CD4-positive, alpha-beta T cell (primary cell): Measurements from ENCODE around the gene FAXDC2. TPM values are rescaled to one million over a fixed set of nuclear protein-coding genes. Genes with fewer than 3 reads are reported as not detected.

ENCODE experiments used
- ATAC-seq: fragments of 200-7000 bp; cut with Tn5 transposase; one replicate; pipeline ENCODE4 v1.10.0; 2022; ENCODE audit warnings: mild to moderate bottlenecking; ENCODE audit not compliant: poor library complexity
- CTCF ChIA-PET: fragments of 350-600 bp; sonication (Branson Sonifier 250); formaldehyde crosslinking; loops from one replicate; lab custom pipeline; 2021; ENCODE audit warnings: antibody characterized with exemption, inconsistent platforms; lab: Charles Lee
- POLR2A ChIA-PET: fragments of 350-600 bp; sonication (Branson Sonifier 250); formaldehyde crosslinking; loops from one replicate; lab custom pipeline; 2021; ENCODE audit warnings: antibody characterized with exemption, inconsistent platforms; lab: Charles Lee
- DNase-seq, 14 experiments: peaks; one replicate each; pipeline ENCODE4 v3.0.0-alpha.2; 2013 to 2020; ENCODE audit warnings: mixed read lengths in 2 of 14
- H3K27ac ChIP-seq, 2 donors: one replicate each; pipeline versions ENCODE4 v1.5.1 to v1.7.0; 2013; ENCODE audit warnings: low read length in 2 of 2, low read depth in 1 of 2, mild to moderate bottlenecking in 1 of 2
- H3K27me3 ChIP-seq, 2 experiments: 1 replicate in 1 of 2; 2 replicates in 1 of 2; pipeline versions ENCODE4 v1.6.1 to v1.7.0; 2013; ENCODE audit warnings: low read length in 2 of 2, control low read depth in 1 of 2, mild to moderate bottlenecking in 1 of 2, moderate library complexity in 1 of 2; ENCODE audit not compliant: insufficient read depth in 2 of 2, control insufficient read depth in 1 of 2
- H3K36me3 ChIP-seq: one replicate; pipeline ENCODE4 v1.6.1; 2013; ENCODE audit warnings: low read length, control low read depth; ENCODE audit not compliant: insufficient read depth
- H3K4me1 ChIP-seq: one replicate; pipeline ENCODE4 v1.6.1; 2013; ENCODE audit warnings: low read length, control low read depth; ENCODE audit not compliant: insufficient read depth
- H3K4me3 ChIP-seq: one replicate; pipeline ENCODE4 v1.5.1; 2013; ENCODE audit warnings: mild to moderate bottlenecking, low read length, moderate library complexity
- H3K9me3 ChIP-seq, 2 experiments: 1 replicate in 1 of 2; 2 replicates in 1 of 2; pipeline versions ENCODE4 v1.6.1 to v1.7.0; 2013; ENCODE audit warnings: low read length in 2 of 2, mild to moderate bottlenecking in 2 of 2, control low read depth in 1 of 2, moderate library complexity in 1 of 2; ENCODE audit not compliant: control insufficient read depth in 1 of 2, insufficient read depth in 1 of 2
- H3K27ac Mint-ChIP-seq: one replicate; pipeline ENCODE4 v1.8.0; 2020; ENCODE audit warnings: mixed read lengths
- H3K27me3 Mint-ChIP-seq: one replicate; pipeline ENCODE4 v1.8.0; 2021; ENCODE audit warnings: mixed read lengths
- H3K36me3 Mint-ChIP-seq: one replicate; pipeline ENCODE4 v1.8.0; 2021; ENCODE audit warnings: low read depth, mixed read lengths
- H3K4me1 Mint-ChIP-seq: one replicate; pipeline ENCODE4 v1.8.0; 2021; ENCODE audit warnings: low read depth, mixed read lengths
- H3K4me3 Mint-ChIP-seq: one replicate; pipeline ENCODE4 v1.8.0; 2020; ENCODE audit warnings: mild to moderate bottlenecking, mixed read lengths
- H3K9me3 Mint-ChIP-seq: one replicate; pipeline ENCODE4 v1.8.0; 2020; ENCODE audit warnings: mixed read lengths
- intact Hi-C, 2 experiments: fragments of 100-400 bp; cut with DNase I in 1 of 2; cut with micrococcal nuclease in 1 of 2; formaldehyde crosslinking; loops; one replicate each; pipeline versions ENCODE4 v1.15.1 to v1.9.0; 2023 to 2025; cut with DNase I, micrococcal nuclease
- total RNA-seq, 174 experiments: library from RNA in 2 of 174; stranded (reverse) in 2 of 174; gene quantifications; one replicate each; pipeline ENCODE4 v1.2.3 and lab custom pipeline; 2021 to 2026
- TF ChIP-seq, protein P1 (sequence below): fragments of 200-600 bp; IDR thresholded peaks from one replicate; pipeline ENCODE4 v1.8.0; 2022; ENCODE audit warnings: antibody characterized with exemption, mild to moderate bottlenecking

Gene FAXDC2
- total RNA-seq, 2 experiments from 2014 or later: not detected

DNA sequence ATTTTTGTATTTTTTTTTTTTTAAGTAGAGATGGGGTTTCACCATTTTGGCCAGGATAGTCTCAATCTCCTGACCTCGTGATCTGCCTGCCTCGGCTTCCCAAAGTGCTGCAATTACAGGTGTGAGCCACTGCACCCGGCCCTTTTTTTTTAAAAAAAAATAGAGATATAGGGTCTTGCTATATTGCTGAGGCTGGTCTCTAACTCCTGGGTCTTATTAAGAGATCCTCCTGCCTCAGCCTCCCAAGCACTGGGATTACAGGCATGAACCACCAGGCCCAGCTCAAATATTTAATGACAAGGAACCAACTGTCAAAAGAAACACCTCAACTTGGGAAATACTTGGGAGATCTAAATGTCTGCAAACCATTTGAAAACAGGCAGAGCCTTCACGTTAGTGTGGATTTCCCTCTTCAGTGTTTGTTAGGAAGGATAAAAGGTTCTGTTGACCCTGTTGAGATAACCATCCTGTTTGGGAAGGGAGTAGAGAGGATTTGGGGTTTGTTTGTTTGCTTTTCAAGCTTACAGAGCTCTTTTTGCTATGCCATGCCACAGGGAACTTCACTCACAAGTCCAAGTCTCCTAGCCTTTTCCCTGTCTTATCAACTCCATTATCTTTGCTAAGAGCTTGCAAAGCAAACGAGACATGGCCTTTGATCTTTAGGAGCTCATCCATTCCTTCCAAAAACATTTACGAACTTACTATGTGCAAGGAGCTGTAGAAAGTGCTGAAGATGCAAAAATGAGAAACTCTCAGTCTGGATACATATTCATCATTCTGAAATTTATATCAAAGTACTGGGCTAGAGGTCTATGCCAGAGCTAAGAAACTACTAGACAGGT, 7.5 kb downstream of the FAXDC2 start:
- intact Hi-C loops: no loop called here
- ATAC-seq (no peak), DNase-seq (no peak)
- Histone ChIP-seq H3K27me3 (no peaks in the 10 kb centered on the region), H3K36me3 (no peaks in the 10 kb centered on the region), H3K27ac (no peak overlapping the region), H3K4me1 (no peaks in the 10 kb centered on the region), H3K9me3 (no peaks in the 10 kb centered on the region), H3K4me3 (no peak overlapping the region)
- CTCF ChIA-PET: no interaction called here
- peaks cover 4% of the 10 kb centered on the region for H3K4me1 Mint-ChIP-seq
- H3K27ac Mint-ChIP-seq: no peak overlapping the region
- POLR2A ChIA-PET: no interaction called here
- no peaks in the 10 kb centered on the region for H3K27me3 Mint-ChIP-seq
- TF ChIP-seq, protein P1, sequence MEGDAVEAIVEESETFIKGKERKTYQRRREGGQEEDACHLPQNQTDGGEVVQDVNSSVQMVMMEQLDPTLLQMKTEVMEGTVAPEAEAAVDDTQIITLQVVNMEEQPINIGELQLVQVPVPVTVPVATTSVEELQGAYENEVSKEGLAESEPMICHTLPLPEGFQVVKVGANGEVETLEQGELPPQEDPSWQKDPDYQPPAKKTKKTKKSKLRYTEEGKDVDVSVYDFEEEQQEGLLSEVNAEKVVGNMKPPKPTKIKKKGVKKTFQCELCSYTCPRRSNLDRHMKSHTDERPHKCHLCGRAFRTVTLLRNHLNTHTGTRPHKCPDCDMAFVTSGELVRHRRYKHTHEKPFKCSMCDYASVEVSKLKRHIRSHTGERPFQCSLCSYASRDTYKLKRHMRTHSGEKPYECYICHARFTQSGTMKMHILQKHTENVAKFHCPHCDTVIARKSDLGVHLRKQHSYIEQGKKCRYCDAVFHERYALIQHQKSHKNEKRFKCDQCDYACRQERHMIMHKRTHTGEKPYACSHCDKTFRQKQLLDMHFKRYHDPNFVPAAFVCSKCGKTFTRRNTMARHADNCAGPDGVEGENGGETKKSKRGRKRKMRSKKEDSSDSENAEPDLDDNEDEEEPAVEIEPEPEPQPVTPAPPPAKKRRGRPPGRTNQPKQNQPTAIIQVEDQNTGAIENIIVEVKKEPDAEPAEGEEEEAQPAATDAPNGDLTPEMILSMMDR: no peak
- H3K36me3 Mint-ChIP-seq: no peaks in the 10 kb centered on the region
- no peak overlapping the region for H3K4me3 Mint-ChIP-seq
- no peaks in the 10 kb centered on the region for H3K9me3 Mint-ChIP-seq

DNA sequence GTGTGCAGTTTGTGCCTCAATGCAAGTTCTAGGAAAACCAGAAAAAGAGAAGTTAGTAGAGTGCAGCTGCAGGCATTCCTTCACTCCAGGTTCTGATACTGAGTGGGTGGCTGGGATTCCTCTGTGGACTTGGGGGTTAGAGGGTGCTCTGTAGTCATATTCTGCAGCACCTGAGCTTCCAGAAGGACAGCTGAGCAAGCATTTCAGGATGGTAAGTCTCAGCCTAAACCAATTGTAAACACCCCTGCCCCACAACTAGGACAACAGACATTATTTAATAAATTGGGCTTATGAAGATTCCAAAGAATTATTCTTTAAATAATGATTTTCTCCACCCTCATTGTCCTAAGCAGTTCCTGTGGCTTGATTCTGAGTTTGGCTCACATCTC, 9.1 kb downstream of the FAXDC2 start:
- TF ChIP-seq, protein P1: no peak
- ChIA-PET CTCF (no interaction called here), POLR2A (interaction anchor here (2.1 kb wide), 1 partner anchor 16 kb away, joined by 5 read pairs; no protein-coding TSS in a partner anchor)

DNA sequence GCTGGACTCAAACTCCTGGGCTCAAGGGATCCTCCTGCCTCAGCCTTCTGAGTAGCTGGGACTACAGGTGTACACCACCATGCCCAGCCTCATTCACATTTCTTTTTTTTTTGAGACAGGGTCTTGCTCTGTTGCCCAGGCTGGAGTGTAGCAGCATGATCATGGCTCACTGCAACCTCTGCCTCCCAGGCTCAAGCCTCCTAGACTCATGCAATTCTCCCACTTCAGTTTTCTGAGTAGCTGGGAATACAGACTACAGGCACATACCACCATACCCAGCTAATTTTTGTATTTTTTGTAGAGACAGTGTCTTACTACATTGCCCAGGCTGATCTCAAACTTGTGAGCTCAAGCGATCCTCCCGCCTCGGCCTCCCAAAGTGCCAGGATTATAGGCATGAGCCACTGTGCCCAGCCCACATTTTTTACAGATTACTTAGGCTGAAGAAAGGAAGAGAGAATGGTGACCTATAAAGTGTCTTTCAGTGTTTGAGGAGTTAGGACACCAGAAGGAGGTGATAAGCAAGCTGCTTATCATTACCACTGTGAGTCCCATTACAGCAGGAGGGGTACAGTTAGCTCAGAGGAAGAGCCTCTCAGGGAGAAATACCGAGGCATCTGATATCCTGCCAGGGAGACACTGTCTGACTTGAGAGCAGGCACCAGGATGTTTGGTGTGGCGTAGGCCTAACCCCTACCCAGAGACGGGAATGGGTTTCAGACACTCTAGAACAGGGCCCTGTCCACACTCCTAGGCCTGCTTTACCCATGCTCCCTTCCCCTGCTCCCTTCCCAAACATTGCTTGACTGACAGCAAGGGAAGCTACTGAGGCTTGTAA, 9.7 kb downstream of the FAXDC2 start:
- intact Hi-C loops: no loop called here
- no peak overlapping the region for H3K4me3 ChIP-seq
- DNase-seq (no peak), ATAC-seq (no peak)
- Mint-ChIP-seq H3K27me3 (no peaks in the 10 kb centered on the region), H3K9me3 (no peaks in the 10 kb centered on the region), H3K4me1 (peaks cover 4% of the 10 kb centered on the region), H3K4me3 (no peak overlapping the region), H3K36me3 (no peaks in the 10 kb centered on the region), H3K27ac (peak overlapping the region; percentile 20)
- TF ChIP-seq, protein P1: no peak
- no peaks in the 10 kb centered on the region for H3K9me3 ChIP-seq
- no peaks in the 10 kb centered on the region for H3K36me3 ChIP-seq
- ChIA-PET POLR2A (interaction anchor here (2.1 kb wide), 1 partner anchor 17 kb away, joined by 5 read pairs; no protein-coding TSS in a partner anchor), CTCF (no interaction called here)
- H3K4me1 ChIP-seq: no peaks in the 10 kb centered on the region
- H3K27me3 ChIP-seq: no peaks in the 10 kb centered on the region
- H3K27ac ChIP-seq: no peak overlapping the region

More for the DNA sequence above, 9.1 kb downstream of the FAXDC2 start:
- Histone ChIP-seq H3K4me3 (no peak overlapping the region), H3K9me3 (no peaks in the 10 kb centered on the region), H3K36me3 (no peaks in the 10 kb centered on the region), H3K27me3 (no peaks in the 10 kb centered on the region), H3K4me1 (no peaks in the 10 kb centered on the region), H3K27ac (no peak overlapping the region)
- ATAC-seq: no peak
- no peaks in the 10 kb centered on the region for H3K36me3 Mint-ChIP-seq
- intact Hi-C loops: no loop called here
- peaks cover 4% of the 10 kb centered on the region for H3K4me1 Mint-ChIP-seq
- no peak for DNase-seq
- no peak overlapping the region for H3K4me3 Mint-ChIP-seq
- H3K9me3 Mint-ChIP-seq: no peaks in the 10 kb centered on the region
- no peak overlapping the region for H3K27ac Mint-ChIP-seq
- no peaks in the 10 kb centered on the region for H3K27me3 Mint-ChIP-seq
